Transverse colon (tissue), 4 donors: ENCODE results near the gene SEC22A. TPM values are rescaled to one million over a fixed set of nuclear protein-coding genes. Genes with fewer than 3 reads are reported as not detected.

Experiments used
- DNase-seq: peaks from one replicate; pipeline ENCODE4 v3.0.0-alpha.2; 2019
- H3K27ac ChIP-seq, 4 donors: fragments of 200-600 bp; sonication (generic); 2 replicates each; pipeline ENCODE4 v1.5.1; 2016 to 2018; ENCODE audit warnings: inconsistent platforms in 4 of 4
- H3K27me3 ChIP-seq: fragments of 200-600 bp; sonication (generic); 2 replicates; pipeline ENCODE4 v1.5.1; 2017; ENCODE audit warnings: inconsistent platforms
- H3K36me3 ChIP-seq, 4 donors: fragments of 200-600 bp; sonication (generic); 2 replicates each; pipeline ENCODE4 v1.5.1; 2017 to 2019; ENCODE audit warnings: inconsistent platforms in 4 of 4
- H3K4me1 ChIP-seq, 4 donors: fragments of 200-600 bp; sonication (generic); 2 replicates each; pipeline ENCODE4 v1.5.1; 2017 to 2020; ENCODE audit warnings: inconsistent platforms in 4 of 4
- H3K4me3 ChIP-seq, 4 donors: fragments of 200-600 bp; sonication (generic); 1 replicate in 1 of 4; 2 replicates in 3 of 4; pipeline versions ENCODE4 v1.5.1 to v1.6.1; 2017 to 2019; ENCODE audit warnings: inconsistent platforms in 4 of 4
- H3K9me3 ChIP-seq, 2 donors: fragments of 200-600 bp; sonication (generic); 2 replicates each; pipeline ENCODE4 v1.5.1; 2017 to 2019; ENCODE audit warnings: inconsistent platforms in 2 of 2
- CTCF ChIP-seq, 5 experiments: fragments of 200-600 bp in 3 of 5; fragments of 450-650 bp in 2 of 5; sonication (generic) in 3 of 5; IDR thresholded peaks; 1 replicate in 2 of 5; 2 replicates in 3 of 5; pipeline ENCODE4 v1.5.1; 2016 to 2017; ENCODE audit warnings: antibody characterized with exemption in 5 of 5, inconsistent platforms in 3 of 5, mild to moderate bottlenecking in 2 of 5, moderate library complexity in 1 of 5
- EP300 ChIP-seq: sonication (generic); formaldehyde crosslinking; IDR thresholded peaks from one replicate; pipeline ENCODE4 v1.6.1; 2017; ENCODE audit warnings: antibody characterized with exemption, low read depth
- POLR2A ChIP-seq: fragments of 450-650 bp; IDR thresholded peaks from one replicate; pipeline ENCODE4 v1.6.1; 2016; ENCODE audit warnings: antibody characterized with exemption, mild to moderate bottlenecking, moderate library complexity
- POLR2AphosphoS5 ChIP-seq, 3 donors: sonication (generic); formaldehyde crosslinking; IDR thresholded peaks; one replicate each; pipeline ENCODE4 v1.6.1; 2016; ENCODE audit warnings: antibody characterized with exemption in 3 of 3
- WGBS, 2 donors: methylation state at CpG; one replicate each; pipeline ENCODE4 v1.1.5; 2018; ENCODE audit warnings: low coverage in 1 of 2; 5-methylcytosine and 5-hydroxymethylcytosine counted together
- in situ Hi-C, 4 donors: fragments of 200-750 bp; cut with MboI; loops; one replicate each; pipeline versions ENCODE4 v1.15.0 to v1.15.1; 2017; ENCODE audit warnings: low sequenced_read_pairs in 3 of 4, low pct_ligation_motif_present in 1 of 4, low pct_unique_long_range_greater_than_20kb in 1 of 4
- intact Hi-C: fragments of 100-400 bp; cut with DNase I; formaldehyde crosslinking; loops from one replicate; pipeline ENCODE4 v1.15.1; 2023; ENCODE audit warnings: low total_unique reads
- total RNA-seq, 4 donors: library from RNA; depleted of rRNA; stranded (reverse); fragments of >200 nt; gene quantifications; one replicate each; pipeline ENCODE4 v1.1.0, GENCODE V29; 2016

SEC22A gene
- total RNA-seq, 4 donors from 2014 or later, result 4.5 to 33.8 (median 17.6) TPM

DNA sequence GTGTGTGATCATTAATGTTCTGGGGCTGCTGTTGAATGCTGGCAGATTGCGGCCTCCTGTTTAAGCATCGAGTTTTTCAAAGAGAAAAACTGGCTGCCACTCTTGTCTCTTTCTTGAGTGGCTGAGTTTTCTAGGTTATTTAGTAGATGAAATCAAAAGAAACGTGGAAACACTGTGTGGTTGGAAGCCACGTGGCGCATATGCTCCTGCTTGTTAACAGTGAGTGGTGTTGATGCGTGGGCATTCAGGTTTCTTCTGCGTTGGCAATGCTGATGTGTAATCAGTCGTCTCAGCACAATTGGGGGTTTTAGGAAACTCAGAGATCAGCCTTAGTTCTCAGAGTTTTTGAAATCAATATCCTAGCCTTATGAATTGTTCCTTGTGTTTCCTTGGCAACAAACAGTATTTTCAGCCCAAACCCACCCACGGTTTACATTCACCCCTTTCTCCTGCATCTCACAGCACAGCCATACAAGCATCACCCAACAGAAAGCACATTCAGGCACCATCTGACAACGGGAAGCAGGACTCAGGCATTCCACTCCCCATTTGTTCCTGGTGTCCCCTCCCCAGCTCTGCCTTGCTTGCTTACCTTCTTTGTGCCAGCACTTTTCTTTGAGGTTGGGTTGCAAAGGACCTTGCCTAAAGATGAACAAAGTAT, 74.7 kb downstream of the SEC22A start:
- intact Hi-C loops, result loop anchor here (2.0 kb wide), 1 partner anchor 32 kb away; no protein-coding TSS in a partner anchor
- 81 to 83% methylated on average over 8 to 10 of the region's 10 CpGs for WGBS, 2 donors

DNA sequence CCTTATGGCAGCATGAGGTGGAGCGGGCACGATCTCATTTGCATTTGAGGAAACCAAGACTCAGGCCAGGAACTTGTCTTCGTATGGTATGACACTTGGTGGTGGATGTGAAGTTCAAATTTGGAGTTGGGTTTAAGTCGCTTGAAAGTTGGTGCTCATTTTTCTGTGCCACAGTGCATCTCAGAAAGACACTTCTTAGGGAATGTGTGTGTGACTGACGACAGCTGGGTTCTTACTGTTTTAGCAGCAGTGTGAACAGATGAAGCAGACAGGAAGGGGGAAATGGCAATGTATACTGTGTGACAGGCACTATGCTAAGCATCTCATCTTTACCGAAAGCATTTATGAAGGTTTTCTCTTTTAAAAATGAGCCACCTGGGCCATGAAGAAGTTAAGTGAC, 75.4 kb downstream of the SEC22A start:
- TF ChIP-seq POLR2AphosphoS5 (IDR thresholded peaks at IDR 0.05), result no peak
- TF ChIP-seq CTCF (IDR thresholded peaks at IDR 0.05), result no peak
- TF ChIP-seq EP300, result no peak
- no peak for TF ChIP-seq POLR2A
- intact Hi-C loops, result loop anchor here (2.0 kb wide), 1 partner anchor 32 kb away; no protein-coding TSS in a partner anchor

More for the DNA sequence above, 74.7 kb downstream of the SEC22A start:
- Histone ChIP-seq H3K36me3 (peaks cover 0 to 9% (median 0%) of the 10 kb centered on the region in 4 donors), H3K9me3 (no peaks in the 10 kb centered on the region), H3K4me3 (no peak overlapping the region), H3K27me3 (no peaks in the 10 kb centered on the region), H3K4me1 (no peaks in the 10 kb centered on the region), H3K27ac (no peak overlapping the region)
- TF ChIP-seq EP300, result no peak
- in situ Hi-C loops, result no loop called here
- no peak for DNase-seq

GRCh38 chr3:123278446-123278845, 76.7 kb downstream of the SEC22A start:
- no peaks in the 10 kb centered on the region for H3K36me3 ChIP-seq
- H3K9me3 ChIP-seq, result no peaks in the 10 kb centered on the region
- no peaks in the 10 kb centered on the region for H3K27me3 ChIP-seq
- no peak overlapping the region for H3K27ac ChIP-seq
- DNase-seq, result no peak
- no peak overlapping the region for H3K4me3 ChIP-seq
- no peaks in the 10 kb centered on the region for H3K4me1 ChIP-seq
- TF ChIP-seq POLR2AphosphoS5 (IDR thresholded peaks at IDR 0.05) (no peak), CTCF (IDR thresholded peaks at IDR 0.05) (no peak), POLR2A (no peak), EP300 (no peak)
- in situ Hi-C loops (no loop called here), intact Hi-C loops (no loop called here)
- 92% methylated on average over 5 of the region's 5 CpGs; no CpG with 5 or more reads in 1 of the 2 donors for WGBS, 2 donors

More for the DNA sequence above, 75.4 kb downstream of the SEC22A start:
- WGBS, 2 donors, result 85 to 89% methylated on average over 5 to 6 of the region's 6 CpGs
- H3K4me3 ChIP-seq, result no peak overlapping the region
- no peaks in the 10 kb centered on the region for H3K9me3 ChIP-seq
- no peak for DNase-seq
- no peak overlapping the region for H3K27ac ChIP-seq
- H3K27me3 ChIP-seq, result no peaks in the 10 kb centered on the region
- no peaks in the 10 kb centered on the region for H3K4me1 ChIP-seq
- in situ Hi-C loops, result no loop called here
- H3K36me3 ChIP-seq, result peaks cover 0 to 4% (median 0%) of the 10 kb centered on the region in 4 donors

DNA sequence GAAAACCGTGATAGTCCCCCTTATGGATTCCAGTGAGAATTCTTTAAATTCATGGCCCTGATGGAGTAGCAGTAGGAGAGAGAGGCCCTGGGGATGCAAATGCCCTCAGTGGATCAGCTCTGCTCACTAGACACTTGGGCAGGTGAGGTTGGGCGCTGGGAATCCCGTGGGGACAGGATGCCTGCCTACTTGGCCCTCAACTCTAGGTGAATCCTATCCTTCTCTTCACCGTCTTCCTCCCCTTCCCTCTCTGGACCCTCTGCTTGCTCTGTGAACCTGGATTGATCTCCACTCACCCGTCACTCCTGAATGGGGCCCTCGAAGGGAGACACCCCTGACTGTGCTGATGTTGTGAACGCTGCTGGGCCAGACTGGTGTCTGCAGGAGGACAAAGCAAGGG, 77.4 kb downstream of the SEC22A start:
- intact Hi-C loops (no loop called here), in situ Hi-C loops (no loop called here)
- H3K27me3 ChIP-seq, result no peaks in the 10 kb centered on the region
- H3K4me1 ChIP-seq, result no peaks in the 10 kb centered on the region
- H3K27ac ChIP-seq, result no peak overlapping the region
- no peak overlapping the region for H3K4me3 ChIP-seq
- WGBS, 2 donors, result 83 to 87% methylated on average over 1 to 7 of the region's 7 CpGs
- no peak for DNase-seq
- no peaks in the 10 kb centered on the region for H3K9me3 ChIP-seq
- H3K36me3 ChIP-seq, result no peaks in the 10 kb centered on the region
- TF ChIP-seq POLR2AphosphoS5 (IDR thresholded peaks at IDR 0.05), result no peak
- no peak for TF ChIP-seq POLR2A
- no peak for TF ChIP-seq EP300
- no peak for TF ChIP-seq CTCF (IDR thresholded peaks at IDR 0.05)
